ENCODE results near the gene ACIN1. TPM values are rescaled to one million over a fixed set of nuclear protein-coding genes. Genes with fewer than 3 reads are reported as not detected.

The ACIN1 gene
- total RNA-seq, 4 donors from 2014 or later, result 78.7 to 217 (median 103) TPM

GRCh38 chr14:23033801-23034497 lies 61.0 kb downstream of the ACIN1 start:
- no peak for DNase-seq (ENCODE audit: low spot score in 2 of 2)
- TF ChIP-seq POLR2A (IDR thresholded peaks at IDR 0.05), result no peak
- TF ChIP-seq EP300 (IDR thresholded peaks at IDR 0.05), result no peak
- TF ChIP-seq, protein P1, sequence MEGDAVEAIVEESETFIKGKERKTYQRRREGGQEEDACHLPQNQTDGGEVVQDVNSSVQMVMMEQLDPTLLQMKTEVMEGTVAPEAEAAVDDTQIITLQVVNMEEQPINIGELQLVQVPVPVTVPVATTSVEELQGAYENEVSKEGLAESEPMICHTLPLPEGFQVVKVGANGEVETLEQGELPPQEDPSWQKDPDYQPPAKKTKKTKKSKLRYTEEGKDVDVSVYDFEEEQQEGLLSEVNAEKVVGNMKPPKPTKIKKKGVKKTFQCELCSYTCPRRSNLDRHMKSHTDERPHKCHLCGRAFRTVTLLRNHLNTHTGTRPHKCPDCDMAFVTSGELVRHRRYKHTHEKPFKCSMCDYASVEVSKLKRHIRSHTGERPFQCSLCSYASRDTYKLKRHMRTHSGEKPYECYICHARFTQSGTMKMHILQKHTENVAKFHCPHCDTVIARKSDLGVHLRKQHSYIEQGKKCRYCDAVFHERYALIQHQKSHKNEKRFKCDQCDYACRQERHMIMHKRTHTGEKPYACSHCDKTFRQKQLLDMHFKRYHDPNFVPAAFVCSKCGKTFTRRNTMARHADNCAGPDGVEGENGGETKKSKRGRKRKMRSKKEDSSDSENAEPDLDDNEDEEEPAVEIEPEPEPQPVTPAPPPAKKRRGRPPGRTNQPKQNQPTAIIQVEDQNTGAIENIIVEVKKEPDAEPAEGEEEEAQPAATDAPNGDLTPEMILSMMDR (IDR thresholded peaks at IDR 0.05), result no peak
- no peak for TF ChIP-seq POLR2AphosphoS5 (IDR thresholded peaks at IDR 0.05)
- WGBS, result 39% methylated on average over 17 of the region's 17 CpGs

GRCh38 chr14:23033251-23033727 lies 61.6 kb downstream of the ACIN1 start:
- Histone ChIP-seq H3K27ac (no peak overlapping the region), H3K9me3 (no peaks in the 10 kb centered on the region), H3K4me1 (peaks cover 17% of the 10 kb centered on the region), H3K36me3 (peaks cover 46% of the 10 kb centered on the region), H3K27me3 (no peaks in the 10 kb centered on the region), H3K4me3 (peak overlapping the region; percentile 70)
- no peak for DNase-seq (ENCODE audit: low spot score in 2 of 2)
- TF ChIP-seq POLR2A (IDR thresholded peaks at IDR 0.05) (no peak), EP300 (IDR thresholded peaks at IDR 0.05) (no peak), POLR2AphosphoS5 (IDR thresholded peaks at IDR 0.05) (no peak)
- TF ChIP-seq, protein P1 (IDR thresholded peaks at IDR 0.05), result no peak
- WGBS, result 94% methylated on average over 10 of the region's 10 CpGs

More at GRCh38 chr14:23033801-23034497, 61.0 kb downstream of the ACIN1 start:
- Histone ChIP-seq H3K9me3 (no peaks in the 10 kb centered on the region), H3K27ac (peak overlapping the region; percentile 93), H3K27me3 (no peaks in the 10 kb centered on the region), H3K36me3 (peaks cover 40% of the 10 kb centered on the region), H3K4me1 (peaks cover 14% of the 10 kb centered on the region), H3K4me3 (peak overlapping the region; percentile 70)

DNA sequence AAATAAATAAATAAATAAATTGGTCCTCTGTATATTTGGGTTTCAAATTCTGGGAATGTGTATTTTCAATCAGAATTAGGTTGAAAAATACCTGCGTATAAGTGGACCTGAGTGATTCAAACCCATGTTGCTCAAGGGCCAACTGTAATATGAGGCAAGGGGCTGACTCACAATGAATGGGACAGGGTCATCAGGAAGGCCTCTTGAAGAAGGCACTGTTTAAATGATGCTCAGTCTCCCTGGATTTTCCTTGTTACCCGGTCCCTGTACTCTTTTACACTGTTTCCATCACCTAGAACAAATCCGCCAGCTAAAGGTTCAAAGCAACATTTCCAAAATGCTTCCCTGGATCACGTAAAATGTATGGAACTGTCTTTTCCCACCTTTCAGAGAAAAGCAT lies 64.0 kb downstream of the ACIN1 start:
- no peak for DNase-seq (ENCODE audit: low spot score in 2 of 2)
- no peaks in the 10 kb centered on the region for H3K27me3 ChIP-seq
- peaks cover 66% of the 10 kb centered on the region for H3K36me3 ChIP-seq
- TF ChIP-seq POLR2AphosphoS5 (IDR thresholded peaks at IDR 0.05) (no peak), POLR2A (IDR thresholded peaks at IDR 0.05) (no peak), EP300 (IDR thresholded peaks at IDR 0.05) (no peak)
- TF ChIP-seq, protein P1 (IDR thresholded peaks at IDR 0.05), result no peak
- peaks cover 17% of the 10 kb centered on the region for H3K4me1 ChIP-seq
- 97% methylated on average over 4 of the region's 4 CpGs for WGBS
- H3K4me3 ChIP-seq, result no peak overlapping the region
- no peak overlapping the region for H3K27ac ChIP-seq
- no peaks in the 10 kb centered on the region for H3K9me3 ChIP-seq

DNA sequence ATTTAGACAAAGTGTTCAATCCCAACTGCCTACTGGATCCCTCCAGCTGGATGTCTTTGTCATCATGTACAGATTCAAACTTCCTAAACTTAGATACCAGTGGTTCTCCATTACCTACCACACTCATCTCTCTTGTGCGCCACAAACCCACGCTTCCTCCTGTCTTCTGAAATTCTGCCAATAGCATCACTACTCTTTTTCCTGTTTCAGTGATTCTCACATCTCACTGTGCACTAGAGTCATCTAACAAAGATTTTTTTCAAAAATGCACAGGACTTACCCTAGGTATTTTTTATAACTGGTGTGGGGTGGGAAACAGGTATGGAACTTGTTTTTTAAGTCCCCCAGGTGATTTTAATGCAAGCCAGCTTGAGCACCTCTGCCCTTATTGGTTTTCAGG lies 66.1 kb downstream of the ACIN1 start:
- Histone ChIP-seq H3K27ac (no peak overlapping the region), H3K9me3 (no peaks in the 10 kb centered on the region), H3K36me3 (peaks cover 75% of the 10 kb centered on the region), H3K4me3 (no peak overlapping the region), H3K4me1 (peaks cover 11% of the 10 kb centered on the region), H3K27me3 (no peaks in the 10 kb centered on the region)
- TF ChIP-seq POLR2A (IDR thresholded peaks at IDR 0.05) (no peak), EP300 (IDR thresholded peaks at IDR 0.05) (no peak), POLR2AphosphoS5 (IDR thresholded peaks at IDR 0.05) (no peak)
- TF ChIP-seq, protein P1 (IDR thresholded peaks at IDR 0.05), result no peak
- WGBS, result 70% methylated on average over 2 of the region's 2 CpGs
- DNase-seq (ENCODE audit: low spot score in 2 of 2), result no peak

- 73% methylated on average over 4 of the region's 4 CpGs for WGBS
- Histone ChIP-seq H3K4me1 (peaks cover 5% of the 10 kb centered on the region), H3K27me3 (no peaks in the 10 kb centered on the region), H3K4me3 (no peak overlapping the region), H3K27ac (no peak overlapping the region), H3K36me3 (peaks cover 47% of the 10 kb centered on the region), H3K9me3 (no peaks in the 10 kb centered on the region)
- TF ChIP-seq, protein P1 (IDR thresholded peaks at IDR 0.05), result no peak
- TF ChIP-seq POLR2A (IDR thresholded peaks at IDR 0.05), result no peak
- TF ChIP-seq EP300 (IDR thresholded peaks at IDR 0.05), result no peak
- TF ChIP-seq POLR2AphosphoS5 (IDR thresholded peaks at IDR 0.05), result no peak
- no peak for DNase-seq (ENCODE audit: low spot score in 2 of 2)
These were observed 69.7 kb downstream of the ACIN1 start for GRCh38 chr14:23025151-23025814.
